Subcutaneous abdominal adipose tissue (tissue), 5 donors: ENCODE results near the gene ABHD1.

Source experiments
- H3K27ac ChIP-seq: one replicate; pipeline ENCODE4 v1.7.0; 2013; ENCODE audit warnings: low read depth, mild to moderate bottlenecking, inconsistent platforms, low read length, moderate library complexity
- H3K27me3 ChIP-seq, 5 donors: one replicate each; pipeline ENCODE4 v1.7.0; 2013; ENCODE audit warnings: low read length in 5 of 5, inconsistent platforms in 1 of 5; ENCODE audit not compliant: control insufficient read depth in 5 of 5, insufficient read depth in 4 of 5
- H3K36me3 ChIP-seq, 5 donors: one replicate each; pipeline ENCODE4 v1.7.0; 2013; ENCODE audit warnings: low read length in 5 of 5; ENCODE audit not compliant: control insufficient read depth in 5 of 5, insufficient read depth in 5 of 5
- H3K4me1 ChIP-seq, 5 donors: one replicate each; pipeline ENCODE4 v1.7.0; 2013; ENCODE audit warnings: low read length in 5 of 5, mild to moderate bottlenecking in 3 of 5, moderate library complexity in 1 of 5; ENCODE audit not compliant: control insufficient read depth in 5 of 5, insufficient read depth in 5 of 5
- H3K4me3 ChIP-seq, 5 donors: one replicate each; pipeline ENCODE4 v1.7.0; 2013; ENCODE audit warnings: low read length in 5 of 5, low read depth in 1 of 5
- H3K9ac ChIP-seq, 5 donors: one replicate each; pipeline ENCODE4 v1.7.0; 2013; ENCODE audit warnings: low read length in 5 of 5, mild to moderate bottlenecking in 4 of 5, moderate library complexity in 3 of 5
- H3K9me3 ChIP-seq, 5 donors: one replicate each; pipeline ENCODE4 v1.7.0; 2013; ENCODE audit warnings: low read length in 5 of 5; ENCODE audit not compliant: control insufficient read depth in 5 of 5
- donor health status: healthy.
- donor health status: healthy.
- donor health status: healthy.
- donor health status: healthy.
- donor health status: healthy.

Gene ABHD1

DNA sequence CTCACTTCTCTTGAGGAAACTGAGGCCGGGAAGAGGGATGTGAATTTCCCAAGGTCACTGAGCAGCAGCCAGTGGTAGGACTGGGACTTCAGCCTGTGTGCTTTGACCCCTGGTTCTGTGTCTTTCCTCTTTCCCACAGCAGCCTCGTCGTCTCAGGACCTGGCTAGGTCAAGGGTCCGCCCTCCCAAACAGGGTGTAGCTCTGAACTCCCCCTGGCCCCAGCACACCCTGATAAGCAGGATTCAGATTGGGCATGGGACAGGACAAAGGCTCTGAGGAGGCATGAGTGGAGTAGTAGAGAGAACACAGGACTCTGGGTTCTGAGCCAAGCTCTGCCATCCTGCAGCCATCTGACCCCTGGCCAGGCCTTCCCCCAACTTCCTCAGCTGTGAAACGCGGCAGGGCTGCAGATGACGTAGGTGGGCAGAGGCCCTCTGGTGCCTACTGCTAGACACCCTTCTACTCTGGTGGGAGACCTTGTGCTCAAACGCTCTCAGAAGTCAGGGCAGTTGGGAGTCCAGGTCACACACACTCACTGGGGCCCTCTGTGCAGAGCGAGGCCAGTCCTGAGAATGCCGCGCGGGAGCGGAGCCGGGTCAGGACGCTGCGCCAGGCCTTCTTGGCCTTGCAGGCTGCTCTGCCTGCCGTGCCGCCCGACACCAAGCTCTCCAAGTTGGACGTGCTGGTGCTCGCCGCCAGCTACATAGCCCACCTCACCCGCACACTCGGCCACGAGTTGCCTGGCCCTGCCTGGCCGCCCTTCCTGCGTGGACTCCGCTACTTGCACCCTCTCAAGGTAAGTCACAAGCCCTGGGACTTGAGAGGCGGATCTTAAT lies 26.2 kb downstream of the ABHD1 start:
- H3K9me3 ChIP-seq = no peaks in the 10 kb centered on the region
- H3K27ac ChIP-seq = no peak overlapping the region
- H3K27me3 ChIP-seq = peaks cover 0 to 5% (median 0%) of the 10 kb centered on the region in 5 donors
- peaks cover 0 to 11% (median 6%) of the 10 kb centered on the region in 5 donors for H3K4me1 ChIP-seq
- no peak overlapping the region for H3K4me3 ChIP-seq
- no peak overlapping the region for H3K9ac ChIP-seq
- H3K36me3 ChIP-seq = no peaks in the 10 kb centered on the region

DNA sequence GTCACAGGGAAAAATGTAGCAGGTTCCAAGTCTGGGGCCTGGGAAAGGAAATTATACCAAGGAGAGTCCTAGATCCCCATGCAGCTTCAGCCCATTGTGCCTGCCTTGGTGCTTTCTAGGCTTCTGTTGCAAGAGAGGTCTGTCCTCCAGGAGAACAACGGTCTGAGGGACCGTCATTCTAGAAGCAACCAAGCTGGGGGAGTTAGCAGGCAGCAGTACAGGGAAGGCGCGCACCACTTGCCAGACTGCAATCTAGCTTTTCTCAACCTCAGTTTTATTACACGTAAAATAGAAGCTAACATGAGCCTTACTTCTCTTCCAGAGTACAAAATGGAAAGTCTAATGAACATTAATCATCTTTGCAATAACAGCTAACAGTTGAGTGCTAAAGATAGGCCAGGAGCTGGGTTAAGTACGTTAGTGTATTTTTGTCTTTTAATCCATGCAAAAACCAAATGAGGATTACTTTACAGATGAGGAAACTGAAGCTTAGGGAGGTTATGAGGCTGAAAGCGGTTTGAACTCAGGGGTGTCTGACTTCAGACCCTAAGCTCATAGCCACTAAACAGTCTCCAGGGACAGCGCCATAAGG lies 27.1 kb downstream of the ABHD1 start:
- H3K27me3 ChIP-seq = peaks cover 0 to 5% (median 0%) of the 10 kb centered on the region in 5 donors
- H3K27ac ChIP-seq = no peak overlapping the region
- H3K9me3 ChIP-seq = no peaks in the 10 kb centered on the region

DNA sequence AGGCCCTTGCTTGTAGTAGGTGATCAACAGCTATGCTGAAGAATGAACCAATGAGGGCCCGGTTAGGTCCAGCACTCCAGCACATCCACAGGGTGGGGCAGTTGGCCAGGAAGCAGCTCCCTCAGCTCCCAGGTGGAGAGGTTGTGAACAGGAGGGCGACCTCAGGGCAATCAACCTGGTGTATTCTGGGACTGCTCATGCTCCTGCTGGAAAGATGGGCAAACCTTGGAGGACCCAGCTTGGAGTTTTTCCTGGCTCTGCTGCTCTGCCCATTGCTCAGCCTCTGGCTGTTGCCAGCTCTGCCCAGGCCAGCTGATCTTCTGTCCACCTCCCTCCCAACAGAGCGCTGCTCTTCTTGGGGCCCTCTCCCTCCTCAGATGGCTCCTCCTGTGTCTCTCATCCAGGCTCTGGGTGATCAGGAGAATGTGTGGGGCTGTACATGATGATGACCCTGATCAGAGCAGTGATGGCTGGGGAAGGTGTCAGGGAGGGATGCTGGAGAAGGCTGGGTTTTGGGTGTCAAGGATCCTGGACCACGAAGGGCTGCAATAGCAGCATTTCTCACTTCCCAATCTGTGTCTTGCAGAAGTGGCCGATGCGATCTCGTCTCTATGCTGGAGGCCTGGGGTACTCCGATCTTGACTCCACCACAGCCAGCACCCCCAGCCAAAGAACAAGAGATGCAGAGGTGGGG lies 28.6 kb downstream of the ABHD1 start:
- H3K9ac ChIP-seq = no peak overlapping the region
- peaks cover 0 to 5% (median 0%) of the 10 kb centered on the region in 5 donors for H3K27me3 ChIP-seq
- H3K4me3 ChIP-seq = no peak overlapping the region
- peaks cover 0 to 11% (median 6%) of the 10 kb centered on the region in 5 donors for H3K4me1 ChIP-seq
- H3K27ac ChIP-seq = no peak overlapping the region
- H3K9me3 ChIP-seq = no peaks in the 10 kb centered on the region
- no peaks in the 10 kb centered on the region for H3K36me3 ChIP-seq

More for the DNA sequence above, 27.1 kb downstream of the ABHD1 start:
- peaks cover 0 to 11% (median 6%) of the 10 kb centered on the region in 5 donors for H3K4me1 ChIP-seq
- H3K36me3 ChIP-seq = no peaks in the 10 kb centered on the region
- H3K9ac ChIP-seq = no peak overlapping the region
- no peak overlapping the region for H3K4me3 ChIP-seq

DNA sequence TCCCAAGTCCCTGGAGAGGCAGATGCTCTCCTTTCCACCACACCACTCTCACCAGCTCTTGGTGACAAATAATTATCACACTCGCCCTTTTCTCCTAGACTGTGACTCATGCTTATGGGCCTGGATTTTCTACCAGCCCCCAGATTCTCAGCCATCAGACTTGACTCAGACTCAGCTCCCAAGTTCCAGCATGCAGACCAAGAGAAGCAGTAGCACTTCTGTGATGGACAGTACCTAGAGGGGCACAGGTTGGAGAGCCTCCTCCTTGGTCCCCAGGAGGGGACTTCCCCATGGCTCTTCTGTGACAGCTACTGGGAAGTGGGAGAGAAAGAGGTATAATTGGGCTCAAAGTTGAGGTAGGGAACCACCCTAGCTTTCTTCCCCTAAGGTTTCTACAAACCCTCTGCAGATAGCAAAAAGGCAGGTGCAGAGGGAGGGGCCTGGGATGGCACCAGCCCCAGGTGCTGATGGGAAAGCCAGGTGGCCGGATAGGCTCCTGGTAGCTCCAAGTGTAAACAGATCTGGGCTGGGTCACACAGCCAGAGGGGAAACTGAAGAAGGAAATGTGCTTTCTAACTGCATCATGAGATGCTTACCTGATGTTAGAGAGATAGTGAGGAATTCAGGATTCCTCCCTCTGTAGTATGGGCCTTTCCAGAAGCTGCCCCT lies 29.3 kb downstream of the ABHD1 start:
- Histone ChIP-seq H3K4me3 (no peak overlapping the region), H3K27me3 (peaks cover 0 to 5% (median 0%) of the 10 kb centered on the region in 5 donors), H3K9ac (no peak overlapping the region), H3K4me1 (peaks cover 0 to 11% (median 6%) of the 10 kb centered on the region in 5 donors), H3K36me3 (no peaks in the 10 kb centered on the region), H3K27ac (no peak overlapping the region), H3K9me3 (no peaks in the 10 kb centered on the region)

DNA sequence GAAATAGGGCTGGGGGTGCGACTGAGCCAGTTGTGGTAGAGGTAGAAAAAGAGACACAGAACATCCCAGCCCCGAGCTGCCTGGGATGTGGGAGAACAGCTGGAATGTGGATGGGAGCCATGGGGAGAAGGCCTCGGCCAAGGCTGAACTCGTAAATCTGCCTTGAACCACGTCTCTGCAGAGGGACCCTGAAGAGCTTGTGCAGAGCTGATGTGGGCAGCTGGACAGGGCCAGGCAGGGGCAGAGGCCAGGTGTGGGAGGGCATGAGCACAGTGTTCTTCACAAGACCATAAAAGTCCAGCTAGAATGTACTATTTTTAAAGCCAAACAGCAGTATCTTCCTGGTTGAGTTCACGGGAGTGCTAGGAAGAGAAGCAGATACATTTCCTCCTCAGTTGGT lies 30.9 kb downstream of the ABHD1 start:
- Histone ChIP-seq H3K9ac (no peak overlapping the region), H3K4me1 (peaks cover 0 to 2% (median 0%) of the 10 kb centered on the region in 5 donors), H3K27me3 (peaks cover 0 to 4% (median 0%) of the 10 kb centered on the region in 5 donors), H3K9me3 (no peaks in the 10 kb centered on the region), H3K4me3 (no peak overlapping the region), H3K36me3 (no peaks in the 10 kb centered on the region), H3K27ac (no peak overlapping the region)

DNA sequence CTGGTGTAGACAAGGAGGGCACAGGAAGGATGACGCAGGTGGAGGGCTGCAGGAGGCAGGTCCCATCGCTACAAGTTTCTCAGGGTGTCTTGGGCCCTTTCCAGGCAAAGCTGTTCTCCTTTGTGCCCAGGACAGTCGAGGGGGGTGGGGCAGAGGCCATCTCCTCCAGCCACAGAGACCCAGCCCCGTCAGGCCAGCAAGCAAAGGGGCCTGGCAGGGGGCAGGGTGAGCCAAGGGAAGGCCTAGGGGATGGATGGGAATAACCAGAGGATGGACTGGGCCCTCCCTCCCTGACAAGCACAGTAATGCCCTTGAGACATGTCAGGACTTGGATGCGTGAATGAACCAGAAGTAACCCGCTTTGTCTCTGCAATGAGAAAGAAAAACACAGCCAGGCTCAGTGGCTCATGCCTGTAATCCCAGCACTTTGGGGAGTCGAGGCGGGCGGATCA lies 31.5 kb downstream of the ABHD1 start:
- Histone ChIP-seq H3K36me3 (no peaks in the 10 kb centered on the region), H3K27me3 (no peaks in the 10 kb centered on the region), H3K27ac (no peak overlapping the region), H3K9me3 (no peaks in the 10 kb centered on the region), H3K9ac (no peak overlapping the region), H3K4me1 (peaks cover 0 to 2% (median 0%) of the 10 kb centered on the region in 5 donors), H3K4me3 (no peak overlapping the region)

DNA sequence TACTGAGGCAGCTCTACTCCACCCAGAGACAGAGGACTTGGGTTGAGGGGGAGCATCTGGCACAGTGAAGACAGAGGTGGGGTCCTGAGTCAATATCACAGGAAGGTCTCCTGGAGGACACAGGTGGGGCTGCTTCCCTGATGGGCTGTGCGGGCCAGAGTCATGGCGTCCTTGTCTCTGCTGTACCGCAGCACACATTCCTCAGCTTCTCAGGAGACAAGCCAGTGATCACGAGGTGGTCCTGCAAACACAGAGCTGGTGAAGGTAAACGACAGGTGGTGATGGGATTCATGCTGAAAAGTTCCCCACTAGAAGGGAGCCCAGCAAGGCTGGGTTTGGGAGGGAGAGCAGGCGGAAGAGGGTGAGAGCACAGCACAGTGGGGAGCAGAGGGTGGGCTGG lies 34.9 kb downstream of the ABHD1 start:
- Histone ChIP-seq H3K4me1 (peaks cover 0 to 2% (median 0%) of the 10 kb centered on the region in 5 donors), H3K27ac (no peak overlapping the region), H3K9ac (no peak overlapping the region), H3K36me3 (no peaks in the 10 kb centered on the region), H3K27me3 (no peaks in the 10 kb centered on the region), H3K9me3 (no peaks in the 10 kb centered on the region), H3K4me3 (no peak overlapping the region)

DNA sequence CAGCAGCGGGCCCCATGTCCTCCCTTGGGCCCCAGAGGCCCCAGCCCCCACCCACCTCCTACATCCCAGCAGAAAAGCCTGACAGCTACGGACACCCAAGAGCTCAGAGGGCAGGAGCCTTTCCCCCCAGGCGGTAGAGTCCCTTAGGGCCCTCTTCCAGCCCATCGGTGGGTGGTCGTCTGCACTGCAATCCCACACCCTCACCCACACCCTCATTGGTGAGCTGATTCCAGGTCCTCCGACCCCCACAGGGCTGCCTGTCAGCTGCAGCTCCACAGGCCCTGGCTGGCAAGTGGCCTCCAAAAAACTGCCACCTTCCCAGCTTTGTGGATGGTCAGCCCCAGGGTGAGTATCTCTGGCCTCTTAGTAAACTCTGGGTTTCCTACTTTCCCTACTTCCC lies 35.7 kb downstream of the ABHD1 start:
- no peaks in the 10 kb centered on the region for H3K27me3 ChIP-seq
- H3K4me1 ChIP-seq = peaks cover 0 to 2% (median 0%) of the 10 kb centered on the region in 5 donors
- no peaks in the 10 kb centered on the region for H3K36me3 ChIP-seq
- H3K9me3 ChIP-seq = no peaks in the 10 kb centered on the region
- no peak overlapping the region for H3K27ac ChIP-seq
- no peak overlapping the region for H3K4me3 ChIP-seq
- H3K9ac ChIP-seq = no peak overlapping the region

DNA sequence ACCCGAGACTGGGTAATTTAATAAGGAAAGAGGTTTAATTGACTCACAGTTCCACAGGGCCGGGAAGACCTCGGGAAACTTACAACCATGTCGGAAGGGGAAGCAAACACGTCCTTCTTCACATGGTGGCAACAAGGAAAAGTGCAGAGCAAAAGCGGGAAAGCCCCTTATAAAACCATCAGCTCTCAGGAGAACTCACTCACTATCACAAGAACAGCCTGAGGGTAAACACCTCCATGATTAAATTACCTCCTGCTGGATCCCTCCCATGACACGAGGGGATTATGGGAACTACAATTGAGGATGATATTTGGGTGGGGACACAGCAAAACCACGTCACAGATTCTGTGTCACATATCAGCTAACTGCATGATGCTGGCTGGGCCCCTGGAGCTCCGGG lies 36.6 kb downstream of the ABHD1 start:
- Histone ChIP-seq H3K9me3 (no peaks in the 10 kb centered on the region), H3K4me1 (no peaks in the 10 kb centered on the region), H3K4me3 (no peak overlapping the region), H3K9ac (no peak overlapping the region), H3K27ac (no peak overlapping the region), H3K27me3 (no peaks in the 10 kb centered on the region), H3K36me3 (no peaks in the 10 kb centered on the region)
